ENCODE data around the gene ALKBH7. TPM values are rescaled to one million over a fixed set of nuclear protein-coding genes. Genes with fewer than 3 reads are reported as not detected.
A peak's percentile ranks its signal among the peaks of the same experiment; 100 is the strongest.

Gene ALKBH7
- total and polyA plus RNA-seq, 12 donors = 108 to 221 (median 168) TPM

DNA sequence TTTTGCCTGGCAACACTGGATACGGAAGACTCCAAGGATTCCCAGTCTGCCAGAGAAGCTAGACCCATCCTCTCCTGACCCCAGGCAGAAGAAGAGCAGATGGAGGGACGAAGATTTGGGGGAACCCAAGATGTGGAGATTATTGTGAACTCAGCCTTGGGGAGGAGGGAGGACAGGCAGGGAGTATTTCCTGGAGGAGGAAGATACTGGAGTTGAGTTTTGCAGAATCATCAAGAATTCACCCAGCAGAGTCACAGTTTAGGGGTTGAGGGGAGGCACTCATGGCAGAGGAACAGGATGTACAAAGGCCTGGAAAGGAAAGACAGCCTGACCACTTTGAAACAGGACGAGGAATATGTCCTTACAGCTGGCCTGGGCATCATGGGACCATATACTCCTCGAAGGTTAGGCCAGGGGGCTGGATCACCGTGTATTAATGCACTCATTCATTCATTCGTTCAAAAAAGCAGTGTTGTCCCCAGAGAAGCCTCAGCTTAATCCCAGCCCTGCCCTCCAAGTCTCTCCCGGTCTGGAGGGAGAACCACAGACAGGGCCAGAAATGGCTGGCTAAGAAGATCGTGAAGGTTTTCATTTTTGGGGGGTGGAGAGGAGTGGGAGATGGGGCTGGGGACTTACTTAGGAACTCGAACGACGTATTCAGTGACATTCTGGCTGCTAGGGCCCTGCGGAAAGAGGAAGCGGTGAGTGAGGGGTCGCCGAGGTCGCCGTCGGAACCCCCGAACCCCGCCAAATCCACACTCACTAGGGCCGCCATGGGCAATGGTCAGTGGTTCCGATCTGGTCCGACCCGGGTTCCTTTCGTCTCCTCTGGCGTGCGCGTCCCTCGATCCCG lies 19.9 kb downstream of the ALKBH7 start:
- H3K27me3 ChIP-seq = no peaks in the 10 kb centered on the region
- H3K9me3 ChIP-seq = no peaks in the 10 kb centered on the region
- TF ChIP-seq, protein P1, sequence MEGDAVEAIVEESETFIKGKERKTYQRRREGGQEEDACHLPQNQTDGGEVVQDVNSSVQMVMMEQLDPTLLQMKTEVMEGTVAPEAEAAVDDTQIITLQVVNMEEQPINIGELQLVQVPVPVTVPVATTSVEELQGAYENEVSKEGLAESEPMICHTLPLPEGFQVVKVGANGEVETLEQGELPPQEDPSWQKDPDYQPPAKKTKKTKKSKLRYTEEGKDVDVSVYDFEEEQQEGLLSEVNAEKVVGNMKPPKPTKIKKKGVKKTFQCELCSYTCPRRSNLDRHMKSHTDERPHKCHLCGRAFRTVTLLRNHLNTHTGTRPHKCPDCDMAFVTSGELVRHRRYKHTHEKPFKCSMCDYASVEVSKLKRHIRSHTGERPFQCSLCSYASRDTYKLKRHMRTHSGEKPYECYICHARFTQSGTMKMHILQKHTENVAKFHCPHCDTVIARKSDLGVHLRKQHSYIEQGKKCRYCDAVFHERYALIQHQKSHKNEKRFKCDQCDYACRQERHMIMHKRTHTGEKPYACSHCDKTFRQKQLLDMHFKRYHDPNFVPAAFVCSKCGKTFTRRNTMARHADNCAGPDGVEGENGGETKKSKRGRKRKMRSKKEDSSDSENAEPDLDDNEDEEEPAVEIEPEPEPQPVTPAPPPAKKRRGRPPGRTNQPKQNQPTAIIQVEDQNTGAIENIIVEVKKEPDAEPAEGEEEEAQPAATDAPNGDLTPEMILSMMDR (IDR thresholded peaks at IDR 0.05) = no peak
- H3K36me3 ChIP-seq = peaks cover 0 to 45% (median 20%) of the 10 kb centered on the region in 9 donors
- H3K4me3 ChIP-seq = peak overlapping the region; percentile 51 to 97 (median 79)
- DNase-seq = no peak
- H3K27ac ChIP-seq = peak overlapping the region; percentile 82 to 98 (median 96)
- intact Hi-C loops (cut with DNase I) = loop anchor here in 3 of 10 donors (1.0 to 2.0 kb wide), 3 partner anchors 20 to 33 kb away; partner anchors contain the start of genes ALKBH7 (in 1 of the 3) and KHSRP (in 1 of the 3)
- peaks cover 0 to 19% (median 12%) of the 10 kb centered on the region in 9 donors for H3K4me1 ChIP-seq
- WGBS, 2 donors = 8 to 10% methylated on average over 30 of the region's 30 CpGs
- no peak for ATAC-seq

DNA sequence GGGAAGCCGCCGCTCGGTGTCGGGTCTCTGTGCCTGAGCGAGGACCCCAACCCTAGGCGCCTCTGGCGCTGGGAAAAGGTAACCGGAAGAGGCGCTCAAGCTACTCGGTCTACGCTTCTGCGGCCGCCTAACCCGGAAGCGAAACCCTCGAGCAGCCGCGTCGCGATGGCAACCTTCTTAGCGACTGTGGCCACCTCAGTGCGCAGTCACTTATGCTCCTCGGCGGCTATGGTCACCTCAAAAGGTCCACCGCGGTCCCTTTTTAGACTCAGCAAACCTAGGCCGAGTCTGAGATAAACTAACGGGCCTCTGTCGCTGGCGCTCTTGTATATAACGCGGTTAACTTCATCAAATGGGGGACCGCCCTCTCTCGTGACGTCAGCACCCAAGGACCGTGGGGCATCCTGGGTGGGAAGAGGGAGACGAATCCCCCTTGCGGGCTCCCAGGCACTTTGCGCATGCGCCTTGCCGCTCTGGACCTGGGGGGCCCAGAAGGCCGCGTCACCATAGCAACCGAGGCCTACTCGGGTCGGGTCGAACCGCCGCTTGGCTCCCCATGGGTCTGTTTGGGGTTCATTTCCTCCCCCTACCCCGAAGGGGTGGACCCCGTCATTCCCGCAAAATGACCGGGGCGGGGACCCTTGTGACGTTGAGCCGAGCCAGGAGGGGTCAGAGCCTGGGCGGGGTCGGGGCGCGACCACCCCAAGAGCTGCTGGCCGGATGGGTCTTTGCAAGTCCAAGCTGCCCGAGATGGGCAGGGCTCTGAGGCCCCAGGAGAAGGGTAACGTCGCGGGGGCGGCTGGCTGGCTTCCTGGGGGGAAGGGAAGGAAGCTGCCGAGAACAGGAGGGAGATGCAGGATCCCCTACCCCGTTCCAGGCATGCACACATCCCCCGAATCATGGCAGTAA lies 20.7 kb downstream of the ALKBH7 start, which contains the start of gene GTF2F1:
GTF2F1 (minus strand) TSS at position 91 of the 909 bp plus-strand sequence. CDS start 169 bp downstream, outside the sequence.
- Histone ChIP-seq H3K4me3 (peak within 1 kb of the TSS; percentile 51 to 97 (median 79)), H3K9me3 (no peaks in the 10 kb centered on the region), H3K27ac (peak within 1 kb of the TSS; percentile 82 to 98 (median 96)), H3K4me1 (peaks cover 0 to 19% (median 12%) of the 10 kb centered on the region in 9 donors), H3K27me3 (no peaks in the 10 kb centered on the region), H3K36me3 (peaks cover 0 to 36% (median 12%) of the 10 kb centered on the region in 9 donors)
- WGBS, 2 donors = 0% methylated on average over 69 of the region's 69 CpGs
- TF ChIP-seq, protein P1 (IDR thresholded peaks at IDR 0.05) = peak in 5 of 9 donors; percentile 1 to 45 (median 30)
- DNase-seq (peak; percentile 96), ATAC-seq (peak; percentile 93 to 97 (median 95))
- intact Hi-C loops (cut with DNase I) = loop anchor here in 3 of 10 donors (1.0 to 2.0 kb wide), 3 partner anchors 21 to 32 kb away; partner anchors contain the start of genes ALKBH7 (in 1 of the 3) and KHSRP (in 1 of the 3)

DNA sequence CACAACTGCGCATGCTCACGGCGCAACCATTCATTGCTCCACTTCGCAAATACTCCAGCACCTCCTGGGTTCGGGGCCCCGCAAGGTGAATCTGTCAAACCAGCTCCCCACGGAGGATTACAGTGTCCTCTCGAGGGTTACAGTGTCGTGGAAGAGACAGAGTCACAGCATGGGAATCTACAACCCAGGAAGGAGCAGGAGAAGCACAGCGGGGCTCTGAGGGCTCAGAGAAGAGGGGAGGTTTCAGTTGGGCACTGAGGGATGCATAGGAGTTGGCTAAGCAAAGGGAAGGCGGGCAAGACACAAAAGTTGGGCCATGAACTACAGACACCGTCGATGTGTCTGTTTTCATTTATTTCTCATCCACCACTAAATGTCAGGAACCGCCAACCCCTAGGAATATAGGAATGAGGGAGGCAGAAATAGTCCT lies 21.4 kb downstream of the ALKBH7 start:
- Histone ChIP-seq H3K9me3 (no peaks in the 10 kb centered on the region), H3K4me1 (peaks cover 0 to 19% (median 12%) of the 10 kb centered on the region in 9 donors), H3K36me3 (peaks cover 0 to 30% (median 7%) of the 10 kb centered on the region in 9 donors), H3K4me3 (peak overlapping the region; percentile 51 to 97 (median 79)), H3K27ac (peak overlapping the region; percentile 82 to 98 (median 96)), H3K27me3 (no peaks in the 10 kb centered on the region)
- no peak for ATAC-seq
- DNase-seq = no peak
- WGBS, 2 donors = 27% methylated on average over 14 of the region's 14 CpGs
- TF ChIP-seq, protein P1 (IDR thresholded peaks at IDR 0.05) = no peak
- intact Hi-C loops (cut with DNase I) = loop anchor here in 3 of 10 donors (1.0 to 2.0 kb wide), 3 partner anchors 21 to 31 kb away; partner anchors contain the start of genes ALKBH7 (in 1 of the 3) and KHSRP (in 1 of the 3)

Data from heart right ventricle (tissue), 16 donors.